GM18861 (cell line): ENCODE measurements around the gene CENPP.
"Not testable (repeated sequence)": the region's sequence is repeated elsewhere in the genome, so short reads cannot be mapped to it uniquely, and the experiment has no call there.

Source experiments
- ATAC-seq: cut with Tn5 transposase; IDR thresholded peaks from one replicate; pipeline ENCODE4 v1.9.1; 2021; ENCODE audit not compliant: unreplicated experiment

Gene CENPP

GRCh38 chr9:92529124-92529523, 203.4 kb downstream of the CENPP start:
- no peak for ATAC-seq

- no peak for ATAC-seq
Measured at GRCh38 chr9:92530893-92531292, 205.1 kb downstream of the CENPP start.

- ATAC-seq: no peak
Measured at GRCh38 chr9:92534204-92534603, 208.5 kb downstream of the CENPP start.

- no peak for ATAC-seq
Measured at GRCh38 chr9:92534674-92535073, 208.9 kb downstream of the CENPP start.

- ATAC-seq: no peak
Measured at GRCh38 chr9:92535940-92536850, 210.4 kb downstream of the CENPP start, which contains the start of gene ECM2. TSS of gene ECM2 (minus strand) at chr9:92535990. CDS start at chr9:92522866, 13,124 bp downstream.

GRCh38 chr9:92538541-92538940, 212.8 kb downstream of the CENPP start:
- no peak for ATAC-seq

GRCh38 chr9:92543972-92544371, 218.2 kb downstream of the CENPP start:
- no peak for ATAC-seq

- ATAC-seq: no peak
Measured at GRCh38 chr9:92545002-92545510, 219.3 kb downstream of the CENPP start.

- no peak for ATAC-seq
Measured at GRCh38 chr9:92547356-92547755, 221.6 kb downstream of the CENPP start.

GRCh38 chr9:92550765-92551164, 225.0 kb downstream of the CENPP start:
- no peak for ATAC-seq

- ATAC-seq: no peak
Measured at GRCh38 chr9:92558612-92559374, 233.0 kb downstream of the CENPP start.

GRCh38 chr9:92561374-92562330, 235.9 kb downstream of the CENPP start:
- ATAC-seq: no peak

- ATAC-seq: no peak
Measured at GRCh38 chr9:92562461-92562967, 236.8 kb downstream of the CENPP start.

- no peak for ATAC-seq
Measured at GRCh38 chr9:92563116-92564100, 237.7 kb downstream of the CENPP start.

GRCh38 chr9:92564504-92564903, 238.8 kb downstream of the CENPP start:
- ATAC-seq: no peak

- ATAC-seq: no peak
Measured at GRCh38 chr9:92564982-92565381, 239.2 kb downstream of the CENPP start.

- ATAC-seq: not testable (repeated sequence)
Measured at GRCh38 chr9:92571871-92572270, 246.1 kb downstream of the CENPP start.

- not testable (repeated sequence) for ATAC-seq
Measured at GRCh38 chr9:92573612-92574011, 247.9 kb downstream of the CENPP start.

GRCh38 chr9:92576175-92576574, 250.4 kb downstream of the CENPP start:
- no peak for ATAC-seq
